ENCODE data around the gene MMEL1.

Gene MMEL1

GRCh38 chr1:2642560-2643413, 10.0 kb upstream of the MMEL1 start:
- peak in 13 of 14 donors; percentile 33 to 90 (median 74) for DNase-seq

- no peak for DNase-seq
These were observed 9.3 kb upstream of the MMEL1 start for GRCh38 chr1:2642131-2642559.

GRCh38 chr1:2641381-2642130, 8.7 kb upstream of the MMEL1 start:
- DNase-seq: peak in 1 of 14 donors; percentile 29

- no peak for DNase-seq
These were observed 7.8 kb upstream of the MMEL1 start for GRCh38 chr1:2640626-2641025.

- DNase-seq: no peak
These were observed 7.0 kb upstream of the MMEL1 start for GRCh38 chr1:2639607-2640521.

- no peak for DNase-seq
These were observed 6.4 kb upstream of the MMEL1 start for GRCh38 chr1:2639203-2639602.

- DNase-seq: no peak
These were observed 5.8 kb upstream of the MMEL1 start for GRCh38 chr1:2638466-2639115.

GRCh38 chr1:2637442-2638145, 4.8 kb upstream of the MMEL1 start:
- DNase-seq: no peak

- DNase-seq: no peak
These were observed 3.9 kb upstream of the MMEL1 start for GRCh38 chr1:2636733-2637132.

- DNase-seq: no peak
These were observed 2.7 kb upstream of the MMEL1 start for GRCh38 chr1:2635361-2636010.

- peak in 2 of 14 donors; percentile 18 to 29 for DNase-seq
These were observed 1.2 kb upstream of the MMEL1 start for GRCh38 chr1:2633936-2634491.

- no peak for DNase-seq
These were observed 635 bp upstream of the MMEL1 start for GRCh38 chr1:2633366-2633935.

GRCh38 chr1:2632051-2632430, 775 bp downstream of the MMEL1 start:
- no peak for DNase-seq

- DNase-seq: no peak
These were observed 1.4 kb downstream of the MMEL1 start for GRCh38 chr1:2631136-2632050.

- no peak for DNase-seq
These were observed 2.2 kb downstream of the MMEL1 start for GRCh38 chr1:2630498-2631135.

GRCh38 chr1:2629627-2630497, 3.0 kb downstream of the MMEL1 start:
- no peak for DNase-seq

- no peak for DNase-seq
These were observed 3.7 kb downstream of the MMEL1 start for GRCh38 chr1:2628933-2629626.
